ENCODE measurements around the gene COLQ.

GRCh38 chr3:15426579-15427118, 94.9 kb downstream of the COLQ start:
- no peak for TF ChIP-seq CTCF (IDR thresholded peaks at IDR 0.05)
- TF ChIP-seq EZH2phosphoT487 (IDR thresholded peaks at IDR 0.05): no peak

All from neural progenitor cell (in vitro differentiated cells).